Eye (tissue), 1 donor: ENCODE data around the gene SPCS1.
A peak's percentile ranks its signal among the peaks of the same experiment; 100 is the strongest.
"Not testable (repeated sequence)": the region's sequence is repeated elsewhere in the genome, so short reads cannot be mapped to it uniquely, and the experiment has no call there.

Source experiments
- DNase-seq: peaks from one replicate; pipeline ENCODE4 v3.0.0-alpha.2; 2015

The SPCS1 gene

GRCh38 chr3:52695798-52696671 lies 9.9 kb upstream of the SPCS1 start:
- DNase-seq, result no peak

GRCh38 chr3:52696830-52697631 lies 8.9 kb upstream of the SPCS1 start:
- DNase-seq, result no peak

DNA sequence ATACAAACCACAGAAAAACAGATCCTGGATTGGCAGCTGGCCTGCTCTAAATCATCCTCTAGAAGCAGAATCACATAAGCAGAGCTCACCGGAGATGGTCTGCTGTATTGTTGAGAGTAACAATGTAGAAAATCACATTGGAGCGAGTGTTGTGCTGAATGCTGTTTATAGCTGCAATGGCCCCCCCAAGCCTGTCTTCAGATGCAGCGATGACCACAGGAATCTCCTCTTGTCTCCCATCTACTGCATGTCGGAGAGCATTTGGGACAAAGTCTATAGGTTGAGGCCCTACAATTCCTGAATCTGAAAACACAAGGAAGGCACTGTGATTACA lies 8.3 kb upstream of the SPCS1 start:
- no peak for DNase-seq

- DNase-seq, result no peak
Measured at GRCh38 chr3:52703341-52703740, 2.6 kb upstream of the SPCS1 start.

- DNase-seq, result peak; percentile 46
Measured at GRCh38 chr3:52704611-52705437, 1.1 kb upstream of the SPCS1 start.

GRCh38 chr3:52705438-52705687 lies 543 bp upstream of the SPCS1 start:
- no peak for DNase-seq

DNA sequence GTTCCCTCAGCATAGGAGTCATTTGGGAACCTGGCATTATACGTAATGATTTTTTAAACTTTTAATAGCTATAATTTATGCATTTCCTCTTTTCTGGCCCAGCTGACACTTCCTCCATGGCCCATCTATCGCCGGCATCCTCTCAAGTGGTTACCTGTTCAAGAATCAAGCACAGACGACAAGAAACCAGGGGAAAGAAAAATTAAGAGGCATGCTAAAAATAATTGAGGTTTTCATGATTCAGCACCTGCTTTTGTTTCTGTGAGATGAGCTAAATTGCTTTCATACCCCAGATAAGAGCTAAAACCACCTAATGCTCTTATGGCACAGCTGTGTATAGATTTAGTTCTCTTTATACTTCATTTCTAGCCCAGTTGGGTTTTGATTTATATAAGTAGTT lies 1.7 kb downstream of the SPCS1 start:
- no peak for DNase-seq

GRCh38 chr3:52710512-52710911 lies 4.6 kb downstream of the SPCS1 start:
- no peak for DNase-seq

DNA sequence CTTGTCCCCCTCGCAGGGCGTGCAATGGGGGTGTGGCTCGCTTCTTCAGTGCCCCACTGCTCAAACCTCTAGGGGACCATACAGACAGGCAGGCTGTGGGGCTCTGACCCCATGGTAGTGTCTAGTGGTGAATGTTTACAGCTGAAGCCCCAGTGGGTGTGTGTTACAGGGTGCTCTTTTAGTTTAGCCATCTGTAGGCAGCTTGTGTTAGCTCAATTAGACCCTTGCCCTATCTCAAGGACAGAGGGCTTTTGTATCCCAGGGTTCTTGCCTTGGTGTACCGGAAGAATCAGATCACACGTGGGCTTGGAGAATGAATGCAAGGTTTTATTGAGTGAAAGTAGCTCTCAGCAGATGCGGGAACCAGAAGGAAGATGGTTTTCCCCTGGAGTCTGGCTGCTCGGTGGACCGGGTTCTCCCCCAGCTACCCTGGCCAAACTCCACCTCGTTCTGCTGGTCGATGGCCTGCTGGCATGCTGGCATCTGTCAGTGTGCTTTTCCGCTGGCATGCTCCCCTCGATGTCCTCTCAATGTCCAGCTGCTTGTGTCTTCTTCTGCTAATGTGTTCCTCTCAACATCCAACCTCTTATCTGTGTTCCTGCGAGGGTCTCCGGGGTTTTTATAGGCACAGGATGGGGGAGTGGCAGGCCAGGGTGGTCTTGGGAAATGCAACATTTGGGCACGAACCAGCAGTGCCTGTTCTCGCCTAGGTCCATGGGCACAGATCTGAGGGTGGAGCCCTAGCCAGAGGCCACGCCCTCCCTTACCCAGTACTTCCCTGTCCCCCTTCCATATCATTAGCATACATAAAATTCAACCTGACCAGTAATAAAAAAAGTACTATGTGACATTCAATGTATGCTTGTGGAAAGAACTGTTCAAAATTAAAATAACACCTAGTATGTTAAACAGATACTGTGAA lies 6.6 kb downstream of the SPCS1 start:
- no peak for DNase-seq

DNA sequence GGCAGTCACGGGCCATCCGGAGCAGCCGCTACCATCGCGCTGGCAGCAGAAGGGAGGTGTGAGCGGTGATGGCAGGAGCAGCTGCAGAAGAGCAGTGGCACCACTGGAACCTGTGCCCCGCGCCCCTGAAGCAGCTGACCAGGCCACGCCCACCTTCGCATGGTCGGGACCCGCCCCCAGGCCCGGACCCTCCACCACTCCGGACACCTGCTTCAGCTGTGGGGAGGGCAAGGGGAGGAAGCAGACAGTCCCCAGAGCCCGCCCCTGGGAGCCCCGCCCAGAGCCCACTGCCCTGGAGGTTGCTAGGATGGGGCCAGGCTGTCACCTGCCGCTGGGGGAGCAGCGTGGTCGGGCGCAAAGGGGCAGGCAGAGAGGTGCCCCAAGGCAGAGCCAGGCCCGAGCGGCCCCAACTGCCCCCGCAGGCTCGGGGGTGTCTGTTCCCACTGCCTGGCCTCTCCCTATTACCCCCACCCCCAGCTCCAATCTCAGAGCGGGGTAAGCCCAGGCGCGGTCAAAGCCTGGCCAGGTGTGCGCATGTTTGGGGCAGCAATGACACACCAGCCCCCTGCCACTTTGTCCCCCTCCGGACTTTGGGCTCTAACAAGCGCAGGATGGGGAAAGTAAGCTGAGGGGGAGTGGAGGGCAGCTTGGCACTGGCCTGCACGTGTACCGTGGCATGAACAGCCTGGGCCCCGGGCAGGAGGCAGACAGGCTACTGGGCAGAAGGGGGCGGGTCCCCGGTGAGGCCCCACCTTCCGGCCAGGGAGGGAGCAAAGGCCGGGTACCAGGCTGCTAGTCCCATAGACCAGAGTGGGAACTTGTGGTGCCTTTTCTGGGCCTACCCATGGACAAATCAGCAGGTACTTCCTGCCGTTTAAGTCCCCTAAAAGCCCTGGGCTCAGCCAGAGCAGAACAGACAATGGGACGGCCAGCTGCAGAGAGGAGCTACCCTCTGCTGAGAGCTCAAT lies 8.7 kb downstream of the SPCS1 start:
- DNase-seq, result peak; percentile 21

DNA sequence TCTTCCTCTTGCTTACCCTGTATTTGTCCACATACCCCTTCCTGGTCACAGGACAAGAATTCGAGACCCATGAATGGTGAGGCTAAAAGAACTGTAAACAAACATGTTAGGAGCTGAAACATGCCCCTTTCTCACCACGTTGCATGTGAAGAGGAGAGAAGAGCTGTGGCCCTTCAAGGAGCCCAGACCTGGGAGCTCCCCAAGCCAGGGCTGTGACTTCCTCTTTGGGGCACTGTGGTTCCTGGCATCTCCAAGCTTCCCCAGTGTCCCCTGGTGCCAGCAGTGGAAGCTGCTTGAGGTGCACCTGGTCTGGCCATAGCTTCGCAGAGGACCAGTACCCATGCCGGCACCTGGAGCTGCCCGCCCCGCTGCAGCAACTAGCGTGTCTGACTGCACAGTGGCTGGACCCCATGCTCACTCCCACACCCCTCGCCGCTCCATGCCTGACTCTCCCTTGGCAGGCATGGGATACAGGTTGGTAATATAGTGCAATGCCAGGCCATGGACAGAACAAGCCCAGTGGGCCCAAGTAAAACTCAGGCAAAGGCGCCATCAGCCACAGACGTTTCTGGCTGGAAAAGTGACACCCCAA lies 9.9 kb downstream of the SPCS1 start:
- no peak for DNase-seq

GRCh38 chr3:52719618-52720017 lies 13.7 kb downstream of the SPCS1 start:
- DNase-seq, result no peak

GRCh38 chr3:52721002-52721729 lies 15.3 kb downstream of the SPCS1 start:
- no peak for DNase-seq

DNA sequence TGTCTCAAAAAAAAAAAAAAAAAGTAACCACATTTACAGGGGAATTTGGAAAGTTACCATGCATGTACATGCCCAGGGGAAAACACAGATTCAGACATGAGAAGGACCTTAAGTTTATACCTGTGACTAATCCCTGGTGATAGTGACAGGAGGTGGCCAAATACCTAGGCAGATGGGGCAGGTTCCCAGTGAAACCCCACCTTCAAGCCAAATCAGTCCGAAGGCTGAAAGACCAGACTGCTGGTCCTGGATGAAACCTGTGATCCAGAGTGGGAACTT lies 15.8 kb downstream of the SPCS1 start:
- DNase-seq, result no peak

DNA sequence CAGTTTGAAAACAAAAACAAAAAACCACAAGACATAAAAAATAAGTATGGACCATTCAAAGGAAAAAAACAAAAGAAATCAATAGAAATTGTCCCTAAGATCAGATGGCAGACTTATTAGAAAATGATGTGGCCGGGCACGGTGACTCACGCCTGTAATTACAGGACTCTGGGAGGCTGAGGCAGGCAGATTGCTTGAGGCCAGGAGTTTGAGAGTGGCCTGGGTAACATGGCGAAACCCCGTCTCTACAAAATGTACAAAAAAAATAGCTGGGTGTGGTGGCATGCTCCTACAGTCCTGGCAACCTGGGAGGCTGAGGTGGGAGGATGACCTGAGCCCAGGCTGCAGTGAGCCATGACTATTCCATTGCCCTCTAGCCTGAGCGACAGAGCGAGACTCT lies 16.6 kb downstream of the SPCS1 start:
- no peak for DNase-seq

DNA sequence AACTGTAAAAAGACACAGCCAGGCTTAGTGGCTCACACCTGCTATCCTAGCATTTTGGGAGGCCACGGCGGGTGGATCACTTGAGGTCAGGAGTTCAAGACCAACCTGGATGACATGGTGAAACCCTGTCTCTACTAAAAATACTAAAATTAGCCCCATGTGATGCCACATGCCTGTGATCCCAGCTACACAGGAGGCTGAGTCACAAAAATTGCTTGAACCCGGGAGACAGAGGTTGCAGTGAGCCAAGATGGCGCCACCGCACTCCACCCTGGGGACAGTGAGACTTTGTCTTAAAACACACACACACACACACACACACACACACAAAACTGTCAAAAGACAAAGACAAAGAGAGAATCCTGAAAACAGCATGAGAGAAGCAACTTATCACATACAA lies 18.0 kb downstream of the SPCS1 start:
- no peak for DNase-seq

DNA sequence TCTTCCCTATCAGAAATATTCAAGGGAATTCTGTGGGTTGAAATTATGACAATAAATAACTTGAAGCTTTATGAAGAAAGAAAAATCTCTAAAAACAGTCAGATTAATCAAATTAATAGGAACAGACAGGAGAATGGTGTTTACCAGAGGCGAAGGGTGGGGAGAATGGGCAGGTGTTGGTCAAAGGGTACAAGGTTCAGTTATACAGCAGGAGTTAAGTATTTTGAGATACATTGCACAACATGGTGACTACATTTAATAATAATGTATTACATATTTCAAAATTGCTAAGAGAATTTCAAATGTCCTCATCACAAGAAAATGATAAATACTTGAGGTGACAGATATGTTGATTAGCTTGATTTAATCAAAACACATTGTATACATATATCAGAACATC lies 18.6 kb downstream of the SPCS1 start:
- DNase-seq, result no peak

DNA sequence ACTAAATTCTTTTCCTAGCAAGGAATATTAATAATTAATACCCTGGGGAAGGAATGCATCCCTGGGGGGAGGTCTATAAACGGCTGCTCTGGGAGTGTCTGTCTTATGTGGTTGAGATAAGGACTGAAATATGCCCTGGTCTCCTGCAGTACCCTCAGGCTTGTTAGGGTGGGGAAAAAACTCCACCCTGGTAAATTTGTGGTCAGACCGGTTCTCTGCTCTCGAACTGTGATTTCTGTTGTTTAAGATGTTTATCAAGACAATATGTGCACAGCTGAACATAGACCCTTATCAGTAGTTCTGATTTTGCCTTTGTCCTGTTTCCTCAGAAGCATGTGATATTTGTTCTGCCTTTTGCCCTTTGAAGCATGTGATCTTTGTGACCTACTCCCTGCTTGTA lies 22.8 kb downstream of the SPCS1 start:
- not testable (repeated sequence) for DNase-seq

GRCh38 chr3:52730681-52731080 lies 24.8 kb downstream of the SPCS1 start:
- no peak for DNase-seq

- DNase-seq, result no peak
Measured at GRCh38 chr3:52731590-52731989, 25.7 kb downstream of the SPCS1 start.
